GM18505 (cell line): ENCODE measurements around the gene OR4E1.

ENCODE experiments used
- ATAC-seq: cut with Tn5 transposase; IDR thresholded peaks from one replicate; pipeline ENCODE4 v1.9.1; 2021; ENCODE audit not compliant: unreplicated experiment
- POLR2A ChIP-seq: IDR thresholded peaks from 4 replicates; pipeline ENCODE4 v1.6.1; 2011; ENCODE audit warnings: borderline replicate concordance; ENCODE audit not compliant: insufficient read depth, insufficient read length; ENCODE audit errors: extremely low read depth

OR4E1 gene

DNA sequence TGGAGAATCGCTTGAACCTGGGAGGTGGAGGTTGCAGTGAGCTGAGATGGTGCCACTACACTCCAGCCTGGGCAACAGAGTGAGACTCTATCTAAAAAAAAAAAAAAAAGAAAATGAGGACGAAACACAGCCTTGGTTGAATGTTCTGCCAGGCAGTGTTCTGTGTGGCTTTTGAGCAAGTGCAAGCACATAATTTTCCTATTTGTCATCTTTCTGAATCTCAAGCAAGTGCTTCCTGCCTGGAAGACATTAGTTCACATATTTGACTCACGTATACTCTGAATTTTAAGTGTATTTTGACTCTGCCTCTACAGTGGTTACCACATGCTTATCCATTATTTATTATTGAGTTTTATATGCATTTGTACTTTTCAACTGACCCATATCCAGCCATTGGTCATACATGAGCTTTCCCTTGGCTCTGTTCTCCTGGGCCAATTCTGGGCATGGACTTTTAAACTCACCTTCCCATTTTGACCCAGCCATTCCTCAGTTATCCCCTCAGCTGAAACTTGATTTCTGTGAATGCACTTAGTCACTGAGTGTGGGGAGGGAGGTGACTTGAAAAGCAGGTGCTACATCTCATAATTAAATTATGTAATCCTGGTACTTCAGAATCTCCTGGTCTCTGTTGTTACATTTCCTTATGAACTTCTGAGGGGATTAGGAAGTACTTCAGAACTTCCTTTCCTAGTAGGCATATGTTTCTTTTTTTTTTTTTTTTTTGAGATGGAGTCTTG is 47.0 kb downstream of the OR4E1 start:
- no peak for TF ChIP-seq POLR2A
- no peak for ATAC-seq
